Stimulated activated CD8-positive, alpha-beta memory T cell treated with anti-CD3 and anti-CD28 coated beads, Interleukin-7, amount 100 ng/mL, for 48 hours (primary cell): ENCODE data around the gene TBC1D22A.
A peak's percentile ranks its signal among the peaks of the same experiment; 100 is the strongest.

Source experiments
- DNase-seq, 2 donors: peaks; one replicate each; pipeline ENCODE4 v3.0.0-alpha.2; 2020; ENCODE audit warnings: low read depth in 1 of 2; ENCODE audit errors: extremely low read depth in 1 of 2

TBC1D22A gene

DNA sequence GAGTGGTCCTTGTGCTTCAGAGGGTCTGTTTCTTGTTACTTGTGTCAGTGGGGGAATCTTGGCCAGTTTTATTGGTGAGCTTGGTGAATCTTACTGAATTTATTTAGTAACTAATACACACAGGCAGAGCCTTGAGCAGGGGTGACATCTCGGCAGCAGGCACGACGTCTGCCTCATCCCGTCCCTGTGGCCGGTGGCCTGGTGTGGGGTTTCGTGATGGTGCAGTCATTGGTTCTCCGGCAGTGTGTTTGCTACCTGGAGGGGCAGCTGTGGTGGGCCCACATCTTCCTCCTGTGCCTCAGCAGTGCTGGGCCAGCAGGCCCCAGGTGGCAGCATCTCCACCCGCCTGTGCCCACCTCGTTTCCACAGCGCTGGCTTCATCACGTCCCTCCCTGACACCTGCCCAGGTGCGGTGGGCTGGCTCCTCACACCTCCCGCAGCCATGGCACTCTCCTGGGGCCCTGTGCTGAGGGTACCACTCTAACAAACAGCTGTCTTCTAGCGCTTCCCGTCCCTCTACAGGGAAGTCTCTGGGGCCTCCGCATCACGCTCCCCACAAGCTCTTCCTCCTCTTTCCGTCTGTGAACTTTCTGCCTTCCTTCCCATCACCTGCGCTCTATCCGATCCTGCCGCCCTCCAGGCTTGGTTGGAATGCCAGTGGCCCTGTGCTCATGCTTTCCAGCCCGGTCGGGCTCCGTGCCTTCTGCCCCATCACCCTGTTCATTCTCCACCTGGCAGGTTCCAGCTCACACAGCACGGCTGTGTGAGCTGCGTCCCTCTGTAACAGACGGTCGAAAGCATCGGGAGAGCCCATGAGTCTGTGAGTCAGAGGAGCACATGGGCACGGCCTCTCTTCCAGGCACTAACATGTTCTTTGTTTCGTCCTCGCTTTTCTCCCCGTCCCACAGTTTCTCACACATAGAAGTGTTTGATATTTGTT is 203.4 kb downstream of the TBC1D22A start:
- no peak for DNase-seq

DNA sequence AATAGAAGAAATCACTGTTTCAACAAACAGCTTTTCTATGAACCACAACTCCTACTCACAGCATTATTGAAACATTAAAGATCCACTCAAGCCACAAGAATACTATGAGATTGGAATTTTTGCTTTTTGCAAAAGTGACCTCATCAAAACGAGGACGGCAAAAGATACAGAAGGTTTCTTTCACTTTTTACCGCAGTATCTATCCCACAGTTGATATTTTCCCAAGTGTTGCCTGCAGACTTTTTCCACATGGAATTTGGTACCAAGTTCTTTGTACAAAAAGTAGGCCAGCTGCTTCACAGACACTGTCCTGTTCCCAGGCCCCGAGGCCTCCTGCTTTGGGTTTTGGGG is 204.0 kb downstream of the TBC1D22A start:
- DNase-seq, result no peak

DNA sequence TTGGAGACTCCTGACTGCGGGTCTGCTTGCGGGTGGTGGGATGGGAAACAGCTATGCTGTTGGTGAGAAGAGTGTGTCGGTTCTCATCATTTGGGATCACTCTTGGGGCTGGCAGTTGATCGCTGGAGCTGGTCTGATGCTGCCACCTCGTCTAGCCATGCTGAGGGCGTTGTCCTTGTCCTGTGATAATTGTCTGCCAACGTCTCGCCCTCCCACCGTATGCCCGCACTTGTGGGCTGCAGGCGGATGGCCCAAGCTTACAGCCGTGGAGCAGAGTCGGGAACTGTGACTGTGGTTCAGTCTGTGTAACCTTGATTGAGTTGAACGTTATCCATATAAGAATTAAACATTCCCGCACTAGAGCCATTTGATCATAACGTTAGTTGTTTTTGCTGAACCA is 204.4 kb downstream of the TBC1D22A start:
- no peak for DNase-seq

DNA sequence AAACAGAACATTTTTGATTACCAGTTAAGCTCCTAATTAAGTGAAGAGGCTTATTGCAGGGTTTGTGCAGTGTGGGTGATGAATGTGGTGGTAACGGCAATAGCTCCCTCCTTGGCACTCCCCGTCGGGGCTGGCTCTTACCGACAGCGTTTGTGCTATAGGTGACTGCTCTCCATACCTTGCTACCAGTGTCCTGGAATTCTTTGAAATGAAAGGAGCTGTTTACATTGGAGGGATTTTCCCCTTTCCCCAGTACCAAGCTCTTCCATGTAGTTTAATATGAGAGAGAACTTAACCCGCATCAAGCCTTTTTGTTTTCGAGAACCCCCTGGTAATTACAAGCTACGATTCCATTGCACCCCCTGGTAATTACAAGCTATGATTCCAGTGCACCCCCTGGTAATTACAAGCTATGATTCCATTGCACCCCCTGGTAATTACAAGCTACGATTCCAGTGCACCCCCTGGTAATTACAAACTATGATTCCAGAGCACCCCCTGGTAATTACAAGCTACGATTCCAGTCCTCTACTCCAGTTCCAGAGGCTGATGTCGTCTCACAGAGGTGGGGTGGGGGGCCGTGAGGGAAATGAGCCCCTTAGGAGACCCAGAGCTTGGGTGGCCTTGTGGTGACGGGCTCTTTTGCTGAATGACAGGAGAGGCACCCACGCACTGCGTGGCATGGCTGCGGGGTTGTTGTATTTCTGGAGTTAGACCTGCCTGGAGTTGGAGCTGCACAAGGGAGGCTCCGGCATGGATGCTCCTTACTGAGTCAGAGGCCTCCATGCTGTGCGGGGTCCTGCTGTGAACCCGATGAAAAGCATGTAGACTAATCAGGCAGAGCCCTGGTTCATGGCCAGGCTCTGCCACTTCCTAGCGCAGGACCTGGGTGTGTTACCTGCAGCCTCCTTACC is 205.3 kb downstream of the TBC1D22A start:
- no peak for DNase-seq

DNA sequence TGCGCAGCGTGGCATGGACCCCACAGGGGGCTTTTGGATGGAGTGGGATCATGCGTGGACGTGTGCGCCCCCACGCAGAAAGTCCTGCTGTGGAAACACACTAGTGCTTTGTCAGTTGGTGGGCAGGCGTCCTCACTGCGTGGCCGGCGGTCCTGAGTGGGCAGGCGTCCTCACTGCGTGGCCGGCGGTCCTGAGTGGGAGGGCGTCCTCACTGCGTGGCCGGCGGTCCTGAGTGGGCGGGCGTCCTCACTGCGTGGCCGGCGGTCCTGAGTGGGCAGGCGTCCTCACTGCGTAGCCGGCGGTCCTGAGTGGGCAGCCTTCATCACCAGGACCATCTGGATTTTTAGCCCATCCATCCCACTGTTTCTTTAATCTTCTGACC is 205.9 kb downstream of the TBC1D22A start:
- DNase-seq, result no peak

DNA sequence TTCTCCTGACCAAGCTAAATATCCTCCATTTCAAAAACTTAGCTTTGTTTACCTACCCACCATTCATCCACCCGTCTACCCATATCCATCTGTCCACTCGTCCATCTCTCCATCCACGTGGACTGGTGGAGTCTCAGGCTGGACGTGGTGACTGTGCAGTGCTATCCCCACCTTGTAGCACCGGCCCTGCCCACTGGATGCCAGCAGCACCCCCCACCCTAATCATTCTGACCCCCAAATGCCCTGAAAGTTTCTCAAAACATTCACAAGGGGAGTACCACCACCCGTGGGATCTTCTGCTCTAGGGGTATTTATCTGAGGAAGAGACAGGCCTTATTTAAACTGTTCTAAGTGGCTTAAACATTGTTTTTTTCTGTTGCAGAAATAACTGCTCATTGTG is 206.4 kb downstream of the TBC1D22A start:
- no peak for DNase-seq

DNA sequence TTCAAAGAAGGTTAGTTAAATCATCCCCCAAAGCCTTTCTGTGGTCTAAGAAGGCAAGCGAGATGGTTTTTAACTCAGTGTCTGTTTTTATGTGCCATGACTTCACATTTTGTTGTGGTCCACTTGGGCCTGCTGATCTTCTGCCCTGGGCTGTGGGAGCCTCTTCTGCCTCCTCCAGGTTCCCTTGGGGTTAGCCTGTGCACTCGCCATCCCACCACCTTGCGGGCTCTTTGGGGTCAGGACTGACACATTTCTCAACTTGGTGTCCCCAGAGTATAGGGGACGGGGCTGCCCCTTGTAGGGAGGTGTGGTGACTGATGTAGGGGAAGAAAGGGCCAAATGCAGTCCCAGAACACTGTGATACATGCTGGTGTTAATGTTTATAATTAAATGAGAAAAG is 207.0 kb downstream of the TBC1D22A start:
- peak; percentile 63 to 77 for DNase-seq

DNA sequence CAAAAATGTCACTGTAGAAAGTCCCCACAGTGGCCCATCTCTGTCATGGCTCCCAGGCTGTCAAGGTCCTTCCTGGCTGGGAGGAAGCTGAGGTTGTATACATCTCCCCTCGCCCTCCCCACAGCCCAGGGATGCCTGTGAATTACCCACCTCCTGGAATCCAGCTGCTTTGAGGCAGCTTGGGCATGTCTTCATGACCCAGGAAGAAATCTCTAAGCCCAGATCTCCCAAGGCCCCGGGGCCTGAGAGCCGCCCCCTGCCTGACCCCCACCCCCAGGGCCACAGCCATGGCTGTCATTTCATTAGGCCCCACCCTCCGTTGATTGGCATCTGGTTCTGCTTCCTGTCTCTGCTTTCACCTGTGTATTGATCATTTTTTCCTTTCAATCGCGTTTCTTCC is 207.5 kb downstream of the TBC1D22A start:
- no peak for DNase-seq

DNA sequence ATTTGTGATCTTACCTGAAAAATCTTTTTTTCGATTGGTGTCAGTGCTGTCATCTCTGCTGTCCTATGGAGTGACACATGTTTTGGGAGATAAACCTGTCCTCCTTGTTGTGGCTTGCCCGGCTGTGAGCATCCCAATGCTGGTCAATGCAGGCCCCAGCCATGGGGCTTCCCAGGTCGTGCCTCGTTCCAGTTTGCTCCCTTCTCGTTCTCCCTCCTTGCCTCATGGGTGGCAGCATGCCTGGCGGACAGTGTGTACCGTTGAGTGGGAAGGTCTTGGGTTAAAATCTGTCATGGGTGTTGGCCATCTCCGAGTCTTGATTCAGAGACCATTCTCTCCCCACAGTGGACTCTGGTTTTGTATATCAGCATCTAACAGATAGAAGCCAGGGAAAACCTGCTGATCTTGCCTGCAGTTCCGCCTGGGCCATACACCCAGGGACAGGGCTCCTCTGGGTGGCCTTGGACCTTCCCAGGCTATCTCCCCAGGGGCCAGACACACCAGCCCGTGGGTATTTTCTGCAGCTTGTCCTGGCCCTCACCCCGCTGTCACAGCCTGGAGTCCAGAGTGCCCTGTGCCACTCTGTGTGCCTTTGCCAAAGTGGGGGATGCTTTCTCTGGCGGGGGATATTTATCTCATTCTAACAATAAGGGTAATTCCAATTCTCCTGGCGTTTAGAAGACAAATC is 208.1 kb downstream of the TBC1D22A start:
- no peak for DNase-seq

DNA sequence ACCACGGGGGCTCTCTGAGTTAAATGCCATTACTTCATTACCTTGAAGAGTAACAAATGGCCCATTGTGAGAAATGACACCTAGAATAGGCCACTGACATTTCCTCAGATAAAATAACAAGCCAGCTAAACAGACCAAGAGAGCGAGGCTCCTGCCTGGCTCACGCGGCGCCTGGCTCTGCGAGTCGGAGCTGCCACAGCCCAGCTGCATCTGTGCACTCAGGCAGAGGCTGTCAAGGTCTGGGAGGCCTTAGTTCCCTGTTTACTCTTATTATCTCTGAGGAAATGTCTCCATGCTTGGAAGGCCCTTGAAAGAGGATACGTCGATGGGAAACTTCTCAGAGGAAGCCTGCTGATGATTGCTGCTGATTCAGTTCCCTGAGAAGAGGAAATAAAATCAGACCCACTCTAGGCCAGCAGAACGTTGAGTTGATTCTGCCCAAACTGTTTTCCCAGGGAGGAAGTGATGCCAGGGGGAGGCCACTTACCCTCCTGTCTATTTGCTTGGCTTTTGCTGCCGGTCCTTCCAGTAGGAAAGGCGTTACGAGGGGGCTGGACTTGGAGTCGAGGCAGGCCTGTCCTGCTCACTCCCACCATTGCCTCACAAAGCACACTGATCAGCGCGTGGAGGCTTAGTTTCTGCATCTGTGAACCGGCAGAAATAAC is 208.8 kb downstream of the TBC1D22A start:
- DNase-seq, result no peak

DNA sequence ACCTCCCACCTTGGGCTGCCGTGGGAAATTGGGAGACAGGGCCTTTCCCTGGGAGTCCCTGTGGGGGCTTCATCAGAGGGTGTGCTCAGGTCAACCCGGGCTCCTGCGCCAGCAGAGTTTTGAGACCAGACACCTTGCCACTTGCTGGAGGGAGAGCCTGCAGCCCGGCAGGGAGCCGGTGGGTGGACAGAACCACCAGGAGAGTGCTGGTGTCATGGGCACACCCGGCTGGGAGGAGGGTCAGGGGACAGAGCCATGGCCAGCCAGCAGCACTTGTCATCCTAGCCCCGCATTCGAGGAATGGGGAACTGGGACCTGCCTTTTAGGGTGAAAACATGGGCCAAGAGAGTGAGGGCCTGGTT is 209.3 kb downstream of the TBC1D22A start:
- no peak for DNase-seq

DNA sequence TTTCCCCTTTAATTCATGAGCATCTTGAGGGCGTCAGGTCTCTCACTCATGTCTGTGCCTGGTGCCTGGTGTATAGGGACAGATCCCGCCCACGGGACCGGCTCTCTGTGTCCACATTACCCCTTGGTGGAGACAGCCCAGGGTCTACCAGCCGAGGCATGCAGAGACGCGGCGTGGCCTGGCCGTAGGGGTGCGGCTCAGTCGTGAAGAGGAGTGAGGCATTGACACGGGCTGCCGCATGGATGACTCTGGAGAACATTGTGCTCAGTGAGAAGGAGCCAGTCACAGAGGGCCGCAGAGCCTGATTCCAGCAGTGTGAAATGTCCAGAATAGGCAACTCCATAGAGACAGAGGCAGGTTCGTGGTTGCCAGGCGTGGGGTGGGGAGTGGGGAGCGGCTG is 209.8 kb downstream of the TBC1D22A start:
- no peak for DNase-seq

DNA sequence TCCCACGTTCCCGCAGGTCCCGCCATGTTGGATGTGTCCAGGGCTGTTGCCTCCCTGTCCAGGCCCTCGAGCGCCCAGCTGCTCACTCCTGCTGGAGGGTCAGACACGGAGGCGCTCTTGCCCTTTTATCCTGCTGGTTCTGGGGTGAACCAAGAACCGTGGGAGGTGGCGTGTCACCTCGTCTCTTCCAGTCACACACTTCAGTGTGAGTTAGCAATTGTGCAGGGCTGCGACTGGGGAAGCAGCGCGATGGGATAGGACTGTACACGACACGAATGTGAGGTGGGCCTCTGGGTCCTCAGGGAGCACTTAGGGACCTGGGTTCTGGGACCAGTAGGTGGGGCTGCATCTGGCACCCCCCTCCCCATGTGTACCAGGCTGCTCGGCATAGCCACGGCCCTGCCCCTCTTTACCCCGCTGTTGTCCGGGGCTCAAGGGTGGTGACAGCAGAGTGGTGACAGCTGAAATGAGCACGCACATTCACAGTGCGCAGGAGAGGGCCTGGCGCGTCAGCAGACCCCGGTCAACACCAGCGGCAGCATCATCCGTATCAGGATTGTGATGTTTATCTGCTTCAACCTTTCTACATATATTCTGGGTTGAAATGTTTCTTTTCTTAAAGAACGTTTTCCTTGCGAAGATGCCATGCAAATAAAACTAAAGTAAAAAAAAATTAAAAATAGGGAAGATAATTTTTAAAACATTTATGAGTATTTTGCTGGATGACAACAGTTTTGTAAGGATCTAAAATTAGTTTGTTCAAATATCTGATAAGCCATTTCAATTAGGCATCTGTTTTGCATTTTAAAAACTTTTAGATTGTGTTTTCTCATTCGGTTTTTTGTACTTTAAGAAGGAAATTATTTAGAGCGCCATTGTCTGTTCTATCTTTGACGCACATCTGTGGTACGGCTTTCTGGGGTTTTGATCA is 210.7 kb downstream of the TBC1D22A start:
- no peak for DNase-seq

DNA sequence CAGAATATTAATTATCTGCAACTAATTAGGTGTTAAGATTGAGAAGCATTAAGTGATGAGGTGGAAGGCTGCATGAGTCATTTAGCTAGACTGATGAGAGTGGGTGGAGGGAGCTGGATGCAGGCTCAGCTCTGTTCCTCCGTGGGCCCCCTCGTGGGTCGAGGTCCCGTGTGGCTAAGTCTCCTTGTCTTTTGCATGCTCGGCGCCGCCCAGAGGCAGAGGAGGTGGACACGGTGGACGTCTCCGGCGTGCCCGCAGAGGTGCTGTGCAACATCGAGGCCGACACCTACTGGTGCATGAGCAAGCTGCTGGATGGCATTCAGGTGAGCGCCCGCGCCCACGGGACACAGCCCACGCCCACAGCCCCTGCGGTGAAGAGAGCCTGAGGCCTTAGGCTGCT is 211.6 kb downstream of the TBC1D22A start:
- DNase-seq, result no peak

DNA sequence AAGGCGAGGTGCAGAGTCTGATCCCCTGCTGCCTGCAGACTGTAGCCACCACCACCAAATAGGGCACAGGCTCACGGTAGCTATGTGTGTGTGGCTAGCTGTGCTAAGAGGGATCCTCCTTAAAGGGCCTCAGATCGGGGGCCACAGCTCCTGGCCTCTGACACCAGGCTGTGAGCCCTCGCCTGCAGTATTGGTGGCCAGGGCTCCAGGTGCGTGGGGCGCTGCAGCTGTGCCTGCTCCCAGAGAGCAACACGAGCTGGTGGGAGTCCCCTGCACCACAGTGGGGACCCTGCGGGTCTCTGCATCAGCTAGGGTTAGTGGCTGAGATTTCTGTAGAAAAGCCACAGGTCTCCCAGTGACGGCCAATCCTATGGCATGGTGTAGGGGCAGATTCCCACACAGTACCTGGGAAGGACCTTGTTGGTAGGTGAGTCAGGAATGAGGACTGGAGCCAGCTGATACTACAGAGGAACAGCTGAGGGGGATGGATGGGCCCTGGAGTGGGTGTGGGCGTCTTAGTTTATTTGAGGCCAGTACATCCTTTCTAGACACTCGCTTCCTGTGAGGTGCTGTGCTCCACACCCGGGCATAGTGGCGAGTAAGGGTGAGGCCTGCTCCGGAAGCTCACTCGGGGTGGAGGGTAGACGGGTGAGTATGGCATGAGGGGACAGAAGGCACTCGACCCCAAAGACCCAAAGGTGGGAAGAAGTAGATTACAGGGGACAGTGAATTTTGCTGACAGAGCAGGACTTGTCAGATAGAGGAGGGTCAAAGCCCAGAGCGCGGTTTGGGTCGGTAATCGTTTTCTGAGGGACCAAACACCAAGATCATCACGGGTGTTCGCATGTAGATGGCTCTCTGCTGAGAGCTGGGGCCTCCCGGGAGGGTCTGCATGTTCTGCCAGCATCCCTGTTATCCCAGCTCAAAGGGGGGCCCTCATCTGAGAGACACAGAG is 212.5 kb downstream of the TBC1D22A start:
- no peak for DNase-seq

DNA sequence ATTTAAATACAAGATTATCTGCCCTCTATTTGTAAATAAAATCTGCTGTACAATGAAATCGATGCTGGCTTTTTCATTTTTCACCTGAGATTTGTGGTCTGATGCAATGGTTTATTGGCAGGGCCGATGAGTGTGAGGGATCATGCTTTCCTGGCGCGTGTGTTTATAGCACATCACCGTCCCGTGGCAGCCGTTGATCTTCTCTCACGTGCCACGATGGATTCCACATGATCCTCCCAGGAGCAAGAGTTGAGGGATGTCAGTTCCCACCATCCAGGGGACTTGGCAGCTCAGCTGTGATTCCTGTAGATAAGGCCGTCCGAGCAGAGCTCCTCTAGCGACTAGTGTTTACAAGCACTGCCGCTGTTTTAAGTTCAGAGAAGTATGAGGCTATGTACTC is 213.7 kb downstream of the TBC1D22A start:
- DNase-seq, result no peak

DNA sequence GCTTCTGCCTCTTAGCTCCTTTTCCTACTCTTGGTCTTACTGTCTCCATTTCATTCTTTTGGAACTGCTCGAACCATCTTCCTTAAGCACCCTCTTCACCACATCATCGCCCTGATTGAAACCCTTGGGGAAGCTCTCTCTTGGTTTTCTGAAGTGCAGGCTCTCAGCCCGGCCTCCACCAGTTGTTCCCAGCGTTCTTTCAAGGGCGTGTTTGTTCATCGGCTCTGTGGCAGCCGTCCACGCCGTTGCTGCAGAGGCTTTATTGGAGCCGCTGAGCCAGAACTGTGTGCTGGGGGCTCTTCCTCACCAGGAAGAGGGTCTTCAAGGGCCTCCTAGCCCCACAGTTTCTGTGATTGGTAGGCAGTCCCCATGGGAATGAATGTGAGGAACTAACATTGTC is 214.1 kb downstream of the TBC1D22A start:
- DNase-seq, result no peak

DNA sequence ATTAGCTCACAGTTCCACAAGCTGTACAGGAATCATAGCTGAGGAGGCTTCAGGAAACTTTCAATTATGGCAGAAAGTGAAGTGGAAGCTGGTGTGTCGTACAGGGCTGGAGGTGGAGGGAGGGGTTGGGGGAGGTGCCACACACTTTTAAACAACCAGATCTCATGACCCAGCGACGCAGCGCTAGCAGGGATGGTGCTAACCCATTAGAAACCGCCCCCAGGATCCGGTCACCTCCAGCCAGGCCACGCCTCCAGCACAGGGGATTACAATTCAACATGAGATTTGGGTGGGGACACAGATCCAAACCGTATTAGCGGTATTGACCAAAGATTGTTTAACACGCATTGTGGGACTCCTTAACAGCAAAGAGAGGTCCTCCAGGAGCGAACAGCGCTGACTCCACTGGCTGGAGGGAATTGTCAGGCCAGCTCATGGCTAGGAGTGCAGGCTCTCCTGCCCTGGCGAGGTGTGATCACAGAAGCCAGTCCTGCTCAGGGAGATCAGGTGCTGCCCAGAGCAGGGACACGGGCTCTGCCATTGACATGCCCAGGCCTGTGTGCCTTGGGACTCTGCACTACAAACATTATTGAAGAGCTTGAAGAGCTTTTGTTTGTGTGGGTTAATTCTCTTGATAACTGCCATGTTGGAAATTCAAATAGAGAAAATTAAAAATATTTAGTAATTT is 215.3 kb downstream of the TBC1D22A start:
- DNase-seq, result no peak
